ENCODE data around the gene ATF1. TPM values are rescaled to one million over a fixed set of nuclear protein-coding genes. Genes with fewer than 3 reads are reported as not detected.

The ATF1 gene
- total and polyA plus RNA-seq, 2 of the 8 experiments (the other 6 are each of a cell fraction or from before 2014, with no cell fraction given): 23.2 to 41.8 TPM

DNA sequence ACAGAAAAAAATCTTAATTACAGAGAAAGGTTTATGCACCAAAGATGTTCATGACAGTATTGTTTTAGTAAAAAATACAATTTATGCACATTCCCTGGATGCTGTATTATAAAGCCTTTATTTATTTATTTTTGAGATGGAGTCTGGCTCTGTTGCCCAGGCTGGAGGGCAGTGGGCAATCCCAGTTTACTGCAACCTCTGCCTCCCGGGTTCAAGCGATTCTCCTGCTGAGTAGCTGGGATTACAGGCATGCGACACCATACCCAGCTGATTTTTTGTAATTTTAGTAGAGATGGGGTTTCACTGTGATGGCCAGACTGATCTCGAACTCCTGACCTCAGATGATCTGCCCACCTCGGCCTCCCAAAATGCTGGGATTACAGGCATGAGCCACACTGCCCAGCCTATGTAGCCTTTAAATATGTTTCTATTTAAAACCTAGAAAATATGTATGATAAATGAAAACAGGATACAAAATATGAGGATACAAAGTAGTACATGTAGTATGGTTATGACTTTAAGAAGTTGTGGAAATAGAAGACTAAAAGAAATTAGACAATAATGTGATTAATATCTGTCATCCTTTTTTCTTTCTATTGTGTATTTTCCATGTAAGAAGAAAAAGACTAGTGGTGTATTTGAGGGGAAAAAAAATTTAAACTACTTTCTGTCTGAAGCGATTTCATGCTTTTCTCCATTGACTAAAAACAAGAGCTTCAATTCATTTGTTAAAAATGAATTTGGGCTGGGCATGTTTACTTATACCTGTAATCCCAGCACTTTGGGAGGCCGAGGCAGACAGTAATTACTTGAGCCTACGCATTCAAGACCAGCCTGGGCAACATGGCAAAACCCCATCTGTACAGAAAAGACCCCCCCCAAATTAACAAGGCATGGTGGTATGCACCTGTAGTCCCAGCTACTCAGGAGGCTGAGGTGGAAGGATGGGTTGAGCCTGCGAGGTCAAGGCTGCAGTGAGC is 13.1 kb downstream of the ATF1 start (continued):
- TF ChIP-seq MAFK (IDR thresholded peaks at IDR 0.05; ENCODE audit: low read depth, low read length) (no peak), SRF (IDR thresholded peaks at IDR 0.05; ENCODE audit: low read depth, low read length) (no peak), CREB1 (IDR thresholded peaks at IDR 0.05) (no peak), ASH2L (IDR thresholded peaks at IDR 0.05; ENCODE audit: low read length) (no peak), TCF12 (IDR thresholded peaks at IDR 0.05; ENCODE audit: low read depth, low read length) (no peak), SAP30 (IDR thresholded peaks at IDR 0.05; ENCODE audit: insufficient read depth, insufficient replicate concordance, low read length) (no peak), SP4 (IDR thresholded peaks at IDR 0.05; ENCODE audit: low read length) (no peak), BACH1 (IDR thresholded peaks at IDR 0.05; ENCODE audit: low read length) (no peak), TEAD4 (IDR thresholded peaks at IDR 0.05; ENCODE audit: low read depth, low read length) (no peak)
